SK-N-SH (cell line): Measurements from ENCODE around the gene ZKSCAN1.

ENCODE experiments used
- CHD2 ChIP-seq: fragments of 150-350 bp; IDR thresholded peaks from 2 replicates; pipeline ENCODE4 v1.6.1; 2018; ENCODE audit warnings: low read length; ENCODE audit not compliant: partially characterized antibody
- CTCF ChIP-seq: fragments of 200-600 bp; sonication (generic); IDR thresholded peaks from 2 replicates; pipeline ENCODE4 v1.6.1; 2017; ENCODE audit warnings: antibody characterized with exemption, mild to moderate bottlenecking, moderate library complexity
- EP300 ChIP-seq, 2 experiments: IDR thresholded peaks; 2 replicates each; pipeline versions ENCODE4 v1.4.0 to v1.6.1; 2012; ENCODE audit warnings: borderline replicate concordance in 1 of 2, low read depth in 1 of 2, low read length in 1 of 2
- EZH2phosphoT487 ChIP-seq: fragments of 200-600 bp; sonication (generic); IDR thresholded peaks from 2 replicates; pipeline ENCODE4 v1.6.1; 2017; ENCODE audit warnings: low read depth, mixed run types, mild to moderate bottlenecking, antibody characterized with exemption, moderate library complexity, borderline replicate concordance
- GABPA ChIP-seq: IDR thresholded peaks from 2 replicates; pipeline ENCODE4 v1.4.0; 2012; ENCODE audit warnings: low read depth, mild to moderate bottlenecking
- POLR2AphosphoS5 ChIP-seq: IDR thresholded peaks from 2 replicates; pipeline ENCODE4 v1.6.1; 2012; ENCODE audit warnings: low read depth, low read length
- RAD21 ChIP-seq: IDR thresholded peaks from 2 replicates; pipeline ENCODE4 v1.6.1; 2012; ENCODE audit warnings: mild to moderate bottlenecking, low read length
- RFX5 ChIP-seq: IDR thresholded peaks from 2 replicates; pipeline ENCODE4 v1.6.1; 2012; ENCODE audit warnings: mild to moderate bottlenecking, improper control_type of control experiment, low read length
- SIN3A ChIP-seq: IDR thresholded peaks from 2 replicates; pipeline ENCODE4 v1.6.1; 2012; ENCODE audit warnings: low read depth, mild to moderate bottlenecking, low read length, moderate library complexity, borderline replicate concordance
- SMC3 ChIP-seq: IDR thresholded peaks from 2 replicates; pipeline ENCODE4 v1.6.1; 2012; ENCODE audit warnings: low read depth, low read length, improper control_type of control experiment
- TAF1 ChIP-seq: IDR thresholded peaks from 2 replicates; pipeline ENCODE4 v1.6.1; 2012; ENCODE audit warnings: low read depth, mild to moderate bottlenecking, low read length, moderate library complexity, borderline replicate concordance
- YY1 ChIP-seq: IDR thresholded peaks from 2 replicates; pipeline ENCODE4 v1.4.0; 2012; ENCODE audit warnings: low read depth, mild to moderate bottlenecking
- TF ChIP-seq, protein P1 (sequence below): fragments of 150-350 bp; IDR thresholded peaks from 2 replicates; pipeline ENCODE4 v1.6.1; 2017; ENCODE audit warnings: antibody characterized with exemption, low read length, low read depth, borderline replicate concordance

GRCh38 chr7:100063376-100063775, 48.0 kb downstream of the ZKSCAN1 start:
- TF ChIP-seq EZH2phosphoT487 (no peak), CTCF (no peak), YY1 (no peak), EP300 (IDR thresholded peaks at IDR 0.05; ENCODE audit: borderline replicate concordance in 1 of 2, low read depth in 1 of 2, low read length in 1 of 2) (no peak), GABPA (no peak), RFX5 (no peak), SMC3 (no peak), POLR2AphosphoS5 (no peak), SIN3A (no peak), CHD2 (no peak), TAF1 (no peak), RAD21 (no peak)
- TF ChIP-seq, protein P1, sequence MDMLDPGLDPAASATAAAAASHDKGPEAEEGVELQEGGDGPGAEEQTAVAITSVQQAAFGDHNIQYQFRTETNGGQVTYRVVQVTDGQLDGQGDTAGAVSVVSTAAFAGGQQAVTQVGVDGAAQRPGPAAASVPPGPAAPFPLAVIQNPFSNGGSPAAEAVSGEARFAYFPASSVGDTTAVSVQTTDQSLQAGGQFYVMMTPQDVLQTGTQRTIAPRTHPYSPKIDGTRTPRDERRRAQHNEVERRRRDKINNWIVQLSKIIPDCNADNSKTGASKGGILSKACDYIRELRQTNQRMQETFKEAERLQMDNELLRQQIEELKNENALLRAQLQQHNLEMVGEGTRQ, result no peak
